ENCODE measurements around the gene ADCK1.

ADCK1 gene

GRCh38 chr14:77862154-77862786, 62.4 kb downstream of the ADCK1 start:
- no peak overlapping the region for H3K4me3 ChIP-seq (ENCODE audit: low read length in 2 of 2)
- no peak overlapping the region for H3K9ac ChIP-seq (ENCODE audit: low read depth in 1 of 2, low read length in 2 of 2)
- H3K36me3 ChIP-seq (ENCODE audit: control insufficient read depth in 2 of 2, insufficient read depth in 2 of 2, low read length in 2 of 2): peaks cover 0 to 8% of the 10 kb centered on the region in 2 donors
- H3K27ac ChIP-seq (ENCODE audit: low read depth in 2 of 2, low read length in 2 of 2): no peak overlapping the region
- H3K4me1 ChIP-seq (ENCODE audit: control insufficient read depth in 2 of 2, insufficient read depth in 2 of 2, low read length in 2 of 2): no peaks in the 10 kb centered on the region
- H3K27me3 ChIP-seq (ENCODE audit: control insufficient read depth in 2 of 2, insufficient read depth in 2 of 2, low read length in 2 of 2): no peaks in the 10 kb centered on the region
- no peaks in the 10 kb centered on the region for H3K9me3 ChIP-seq (ENCODE audit: control insufficient read depth in 2 of 2, low read length in 2 of 2)

- Histone ChIP-seq H3K4me1 (ENCODE audit: control insufficient read depth in 2 of 2, insufficient read depth in 2 of 2, low read length in 2 of 2) (no peaks in the 10 kb centered on the region), H3K36me3 (ENCODE audit: control insufficient read depth in 2 of 2, insufficient read depth in 2 of 2, low read length in 2 of 2) (peaks cover 0 to 7% of the 10 kb centered on the region in 2 donors), H3K9me3 (ENCODE audit: control insufficient read depth in 2 of 2, low read length in 2 of 2) (no peaks in the 10 kb centered on the region), H3K9ac (ENCODE audit: low read depth in 1 of 2, low read length in 2 of 2) (no peak overlapping the region), H3K4me3 (ENCODE audit: low read length in 2 of 2) (no peak overlapping the region), H3K27ac (ENCODE audit: low read depth in 2 of 2, low read length in 2 of 2) (no peak overlapping the region), H3K27me3 (ENCODE audit: control insufficient read depth in 2 of 2, insufficient read depth in 2 of 2, low read length in 2 of 2) (no peaks in the 10 kb centered on the region)
Observed at GRCh38 chr14:77864085-77864484, 64.2 kb downstream of the ADCK1 start.

GRCh38 chr14:77864580-77864979, 64.7 kb downstream of the ADCK1 start:
- Histone ChIP-seq H3K27me3 (ENCODE audit: control insufficient read depth in 2 of 2, insufficient read depth in 2 of 2, low read length in 2 of 2) (no peaks in the 10 kb centered on the region), H3K4me1 (ENCODE audit: control insufficient read depth in 2 of 2, insufficient read depth in 2 of 2, low read length in 2 of 2) (no peaks in the 10 kb centered on the region), H3K9ac (ENCODE audit: low read depth in 1 of 2, low read length in 2 of 2) (no peak overlapping the region), H3K9me3 (ENCODE audit: control insufficient read depth in 2 of 2, low read length in 2 of 2) (no peaks in the 10 kb centered on the region), H3K4me3 (ENCODE audit: low read length in 2 of 2) (no peak overlapping the region), H3K36me3 (ENCODE audit: control insufficient read depth in 2 of 2, insufficient read depth in 2 of 2, low read length in 2 of 2) (peaks cover 0 to 2% of the 10 kb centered on the region in 2 donors), H3K27ac (ENCODE audit: low read depth in 2 of 2, low read length in 2 of 2) (no peak overlapping the region)

GRCh38 chr14:77865455-77865854, 65.5 kb downstream of the ADCK1 start:
- no peaks in the 10 kb centered on the region for H3K4me1 ChIP-seq (ENCODE audit: control insufficient read depth in 2 of 2, insufficient read depth in 2 of 2, low read length in 2 of 2)
- no peaks in the 10 kb centered on the region for H3K9me3 ChIP-seq (ENCODE audit: control insufficient read depth in 2 of 2, low read length in 2 of 2)
- no peak overlapping the region for H3K9ac ChIP-seq (ENCODE audit: low read depth in 1 of 2, low read length in 2 of 2)
- no peaks in the 10 kb centered on the region for H3K36me3 ChIP-seq (ENCODE audit: control insufficient read depth in 2 of 2, insufficient read depth in 2 of 2, low read length in 2 of 2)
- H3K4me3 ChIP-seq (ENCODE audit: low read length in 2 of 2): no peak overlapping the region
- H3K27ac ChIP-seq (ENCODE audit: low read depth in 2 of 2, low read length in 2 of 2): no peak overlapping the region
- no peaks in the 10 kb centered on the region for H3K27me3 ChIP-seq (ENCODE audit: control insufficient read depth in 2 of 2, insufficient read depth in 2 of 2, low read length in 2 of 2)

DNA sequence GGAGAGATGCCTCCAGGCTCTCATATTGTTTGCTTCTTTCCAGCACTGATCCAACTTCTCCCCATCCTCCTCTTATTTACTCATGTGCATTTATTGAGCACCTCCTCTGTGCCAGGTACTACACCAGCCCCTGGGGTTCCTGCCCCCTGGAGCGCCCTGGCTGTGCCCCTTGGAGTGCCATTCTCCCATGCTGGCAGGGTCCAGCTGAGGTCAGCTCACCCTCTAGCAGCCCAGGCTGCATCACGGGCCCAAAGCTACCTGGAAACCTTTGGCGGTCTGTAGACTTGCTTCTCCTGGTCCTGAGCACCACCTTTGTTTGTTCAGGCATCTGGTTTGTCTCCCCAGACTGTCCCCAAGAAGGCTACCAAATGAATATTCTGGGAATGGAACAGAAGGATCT, 67.0 kb downstream of the ADCK1 start:
- H3K9ac ChIP-seq (ENCODE audit: low read depth in 1 of 2, low read length in 2 of 2): no peak overlapping the region
- H3K4me3 ChIP-seq (ENCODE audit: low read length in 2 of 2): no peak overlapping the region
- no peaks in the 10 kb centered on the region for H3K9me3 ChIP-seq (ENCODE audit: control insufficient read depth in 2 of 2, low read length in 2 of 2)
- H3K27me3 ChIP-seq (ENCODE audit: control insufficient read depth in 2 of 2, insufficient read depth in 2 of 2, low read length in 2 of 2): no peaks in the 10 kb centered on the region
- no peak overlapping the region for H3K27ac ChIP-seq (ENCODE audit: low read depth in 2 of 2, low read length in 2 of 2)
- H3K4me1 ChIP-seq (ENCODE audit: control insufficient read depth in 2 of 2, insufficient read depth in 2 of 2, low read length in 2 of 2): no peaks in the 10 kb centered on the region
- no peaks in the 10 kb centered on the region for H3K36me3 ChIP-seq (ENCODE audit: control insufficient read depth in 2 of 2, insufficient read depth in 2 of 2, low read length in 2 of 2)

- H3K27me3 ChIP-seq (ENCODE audit: control insufficient read depth in 2 of 2, insufficient read depth in 2 of 2, low read length in 2 of 2): no peaks in the 10 kb centered on the region
- no peaks in the 10 kb centered on the region for H3K4me1 ChIP-seq (ENCODE audit: control insufficient read depth in 2 of 2, insufficient read depth in 2 of 2, low read length in 2 of 2)
- no peak overlapping the region for H3K27ac ChIP-seq (ENCODE audit: low read depth in 2 of 2, low read length in 2 of 2)
- no peaks in the 10 kb centered on the region for H3K9me3 ChIP-seq (ENCODE audit: control insufficient read depth in 2 of 2, low read length in 2 of 2)
- no peaks in the 10 kb centered on the region for H3K36me3 ChIP-seq (ENCODE audit: control insufficient read depth in 2 of 2, insufficient read depth in 2 of 2, low read length in 2 of 2)
- no peak overlapping the region for H3K9ac ChIP-seq (ENCODE audit: low read depth in 1 of 2, low read length in 2 of 2)
- H3K4me3 ChIP-seq (ENCODE audit: low read length in 2 of 2): no peak overlapping the region
Observed at GRCh38 chr14:77867476-77867875, 67.6 kb downstream of the ADCK1 start.

DNA sequence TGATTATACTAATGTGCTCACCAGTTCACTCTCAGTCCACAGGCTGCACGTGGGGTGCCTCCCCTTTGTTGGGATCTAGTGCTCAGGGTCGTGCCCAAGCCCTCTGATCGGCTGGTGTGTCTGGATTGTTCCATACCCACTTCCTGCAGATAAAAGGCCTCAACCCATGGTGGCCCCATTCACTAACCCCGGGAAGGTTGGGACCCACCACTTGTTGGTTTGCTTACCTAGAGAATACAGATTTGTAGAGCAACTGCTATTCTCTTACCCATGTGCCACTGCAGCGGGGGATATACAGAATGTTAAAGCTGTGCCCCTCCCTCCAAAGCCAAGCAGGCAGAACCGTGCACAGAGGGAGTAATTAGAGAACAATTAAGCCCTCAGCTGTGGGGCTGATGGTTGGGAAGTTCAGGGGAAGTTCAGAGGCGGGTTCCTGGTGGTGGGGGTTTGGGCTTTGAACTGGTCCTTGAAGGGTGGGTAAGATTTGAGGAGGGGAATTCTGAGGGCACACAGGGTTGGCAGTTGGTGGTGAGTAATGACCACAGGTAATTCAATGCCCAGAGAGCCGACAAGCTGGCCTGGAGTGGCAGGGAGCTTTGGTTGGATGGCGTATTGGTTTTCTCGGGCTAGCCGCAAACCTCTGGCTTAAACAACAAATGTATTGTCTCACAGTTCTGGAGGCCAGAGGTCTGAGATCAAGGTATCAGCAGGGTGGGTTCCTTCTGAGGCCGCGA, 68.8 kb downstream of the ADCK1 start:
- no peaks in the 10 kb centered on the region for H3K27me3 ChIP-seq (ENCODE audit: control insufficient read depth in 2 of 2, insufficient read depth in 2 of 2, low read length in 2 of 2)
- peaks cover 0 to 3% of the 10 kb centered on the region in 2 donors for H3K36me3 ChIP-seq (ENCODE audit: control insufficient read depth in 2 of 2, insufficient read depth in 2 of 2, low read length in 2 of 2)
- H3K9ac ChIP-seq (ENCODE audit: low read depth in 1 of 2, low read length in 2 of 2): no peak overlapping the region
- H3K9me3 ChIP-seq (ENCODE audit: control insufficient read depth in 2 of 2, low read length in 2 of 2): no peaks in the 10 kb centered on the region
- no peak overlapping the region for H3K4me3 ChIP-seq (ENCODE audit: low read length in 2 of 2)
- H3K4me1 ChIP-seq (ENCODE audit: control insufficient read depth in 2 of 2, insufficient read depth in 2 of 2, low read length in 2 of 2): no peaks in the 10 kb centered on the region
- no peak overlapping the region for H3K27ac ChIP-seq (ENCODE audit: low read depth in 2 of 2, low read length in 2 of 2)

DNA sequence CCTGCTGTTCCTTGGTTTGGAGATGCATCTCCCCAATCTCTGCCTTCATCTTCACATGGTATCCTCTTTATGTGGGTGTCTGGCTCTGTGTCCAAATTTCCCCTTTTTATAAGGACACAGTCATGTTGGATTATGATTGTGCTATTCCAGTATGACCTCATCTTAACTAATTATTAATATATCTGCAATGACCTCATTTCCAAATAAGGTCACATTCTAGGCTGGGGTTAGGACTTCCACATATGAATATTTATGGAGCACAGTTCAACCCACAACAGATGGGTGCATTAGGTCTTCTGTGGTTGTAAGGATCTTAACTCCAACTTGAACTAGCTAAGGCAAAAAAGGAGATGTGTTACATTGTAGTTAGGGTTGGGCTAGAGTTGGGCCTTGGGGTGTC, 69.4 kb downstream of the ADCK1 start:
- H3K27me3 ChIP-seq (ENCODE audit: control insufficient read depth in 2 of 2, insufficient read depth in 2 of 2, low read length in 2 of 2): no peaks in the 10 kb centered on the region
- H3K4me3 ChIP-seq (ENCODE audit: low read length in 2 of 2): no peak overlapping the region
- no peaks in the 10 kb centered on the region for H3K4me1 ChIP-seq (ENCODE audit: control insufficient read depth in 2 of 2, insufficient read depth in 2 of 2, low read length in 2 of 2)
- no peaks in the 10 kb centered on the region for H3K9me3 ChIP-seq (ENCODE audit: control insufficient read depth in 2 of 2, low read length in 2 of 2)
- no peak overlapping the region for H3K27ac ChIP-seq (ENCODE audit: low read depth in 2 of 2, low read length in 2 of 2)
- H3K36me3 ChIP-seq (ENCODE audit: control insufficient read depth in 2 of 2, insufficient read depth in 2 of 2, low read length in 2 of 2): peaks cover 0 to 3% of the 10 kb centered on the region in 2 donors
- H3K9ac ChIP-seq (ENCODE audit: low read depth in 1 of 2, low read length in 2 of 2): no peak overlapping the region

DNA sequence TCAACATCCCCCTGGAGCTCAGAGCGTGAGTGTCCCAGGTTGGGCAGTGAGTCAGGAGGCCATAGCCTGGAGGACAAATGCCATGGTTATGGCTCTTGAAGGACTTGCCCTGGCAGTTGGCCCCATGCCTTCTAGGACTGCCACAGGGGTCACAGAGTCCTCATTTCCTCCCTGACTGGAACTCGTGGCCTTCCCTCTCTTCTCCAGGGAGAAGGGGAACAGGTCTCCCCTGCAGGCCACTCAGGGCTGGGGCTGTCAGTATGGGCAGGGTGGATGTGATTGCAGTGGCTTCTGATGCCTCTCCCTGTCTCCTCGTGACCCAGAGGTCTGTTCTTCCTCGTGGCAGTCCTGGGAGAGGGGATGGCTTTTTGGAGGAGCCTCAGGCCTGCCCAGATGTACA, 70.7 kb downstream of the ADCK1 start:
- H3K27me3 ChIP-seq (ENCODE audit: control insufficient read depth in 2 of 2, insufficient read depth in 2 of 2, low read length in 2 of 2): no peaks in the 10 kb centered on the region
- H3K9me3 ChIP-seq (ENCODE audit: control insufficient read depth in 2 of 2, low read length in 2 of 2): no peaks in the 10 kb centered on the region
- H3K36me3 ChIP-seq (ENCODE audit: control insufficient read depth in 2 of 2, insufficient read depth in 2 of 2, low read length in 2 of 2): peaks cover 2 to 3% of the 10 kb centered on the region in 2 donors
- no peaks in the 10 kb centered on the region for H3K4me1 ChIP-seq (ENCODE audit: control insufficient read depth in 2 of 2, insufficient read depth in 2 of 2, low read length in 2 of 2)
- no peak overlapping the region for H3K9ac ChIP-seq (ENCODE audit: low read depth in 1 of 2, low read length in 2 of 2)
- H3K27ac ChIP-seq (ENCODE audit: low read depth in 2 of 2, low read length in 2 of 2): no peak overlapping the region
- no peak overlapping the region for H3K4me3 ChIP-seq (ENCODE audit: low read length in 2 of 2)

GRCh38 chr14:77872152-77872551, 72.2 kb downstream of the ADCK1 start:
- H3K9ac ChIP-seq (ENCODE audit: low read depth in 1 of 2, low read length in 2 of 2): no peak overlapping the region
- no peaks in the 10 kb centered on the region for H3K9me3 ChIP-seq (ENCODE audit: control insufficient read depth in 2 of 2, low read length in 2 of 2)
- H3K36me3 ChIP-seq (ENCODE audit: control insufficient read depth in 2 of 2, insufficient read depth in 2 of 2, low read length in 2 of 2): peaks cover 3% of the 10 kb centered on the region in 2 donors
- no peaks in the 10 kb centered on the region for H3K4me1 ChIP-seq (ENCODE audit: control insufficient read depth in 2 of 2, insufficient read depth in 2 of 2, low read length in 2 of 2)
- H3K27me3 ChIP-seq (ENCODE audit: control insufficient read depth in 2 of 2, insufficient read depth in 2 of 2, low read length in 2 of 2): no peaks in the 10 kb centered on the region
- no peak overlapping the region for H3K4me3 ChIP-seq (ENCODE audit: low read length in 2 of 2)
- no peak overlapping the region for H3K27ac ChIP-seq (ENCODE audit: low read depth in 2 of 2, low read length in 2 of 2)
